Measurements from ENCODE around the gene ANO9.
"Not testable (repeated sequence)": the region's sequence is repeated elsewhere in the genome, so short reads cannot be mapped to it uniquely, and the experiment has no call there.

Gene ANO9

GRCh38 chr11:471468-472145, 29.8 kb upstream of the ANO9 start:
- DNase-seq (ENCODE audit: low spot score): no peak

GRCh38 chr11:469684-470560, 28.1 kb upstream of the ANO9 start:
- peak; percentile 88 for DNase-seq (ENCODE audit: low spot score)

- DNase-seq (ENCODE audit: low spot score): not testable (repeated sequence)
Measured at GRCh38 chr11:469026-469683, 27.3 kb upstream of the ANO9 start.

GRCh38 chr11:468493-468892, 26.7 kb upstream of the ANO9 start:
- no peak for DNase-seq (ENCODE audit: low spot score)

GRCh38 chr11:468036-468435, 26.2 kb upstream of the ANO9 start:
- DNase-seq (ENCODE audit: low spot score): no peak

- no peak for DNase-seq (ENCODE audit: low spot score)
Measured at GRCh38 chr11:465896-466530, 24.2 kb upstream of the ANO9 start.

GRCh38 chr11:464316-464715, 22.5 kb upstream of the ANO9 start:
- DNase-seq (ENCODE audit: low spot score): no peak

GRCh38 chr11:462107-462890, 20.5 kb upstream of the ANO9 start:
- DNase-seq (ENCODE audit: low spot score): no peak

- no peak for DNase-seq (ENCODE audit: low spot score)
Measured at GRCh38 chr11:461626-462025, 19.8 kb upstream of the ANO9 start.

- no peak for DNase-seq (ENCODE audit: low spot score)
Measured at GRCh38 chr11:460331-461199, 18.8 kb upstream of the ANO9 start.

GRCh38 chr11:459511-460220, 17.9 kb upstream of the ANO9 start:
- DNase-seq (ENCODE audit: low spot score): no peak

GRCh38 chr11:457111-457760, 15.4 kb upstream of the ANO9 start:
- DNase-seq (ENCODE audit: low spot score): no peak

- no peak for DNase-seq (ENCODE audit: low spot score)
Measured at GRCh38 chr11:456533-456932, 14.7 kb upstream of the ANO9 start.

GRCh38 chr11:455566-456147, 13.8 kb upstream of the ANO9 start:
- no peak for DNase-seq (ENCODE audit: low spot score)

GRCh38 chr11:454801-455565, 13.2 kb upstream of the ANO9 start:
- DNase-seq (ENCODE audit: low spot score): no peak

GRCh38 chr11:454043-454442, 12.2 kb upstream of the ANO9 start:
- DNase-seq (ENCODE audit: low spot score): no peak

GRCh38 chr11:453564-453963, 11.8 kb upstream of the ANO9 start:
- no peak for DNase-seq (ENCODE audit: low spot score)

- DNase-seq (ENCODE audit: low spot score): no peak
Measured at GRCh38 chr11:452916-453527, 11.2 kb upstream of the ANO9 start.
